ENCODE measurements around the gene BCL11B.

BCL11B gene

DNA sequence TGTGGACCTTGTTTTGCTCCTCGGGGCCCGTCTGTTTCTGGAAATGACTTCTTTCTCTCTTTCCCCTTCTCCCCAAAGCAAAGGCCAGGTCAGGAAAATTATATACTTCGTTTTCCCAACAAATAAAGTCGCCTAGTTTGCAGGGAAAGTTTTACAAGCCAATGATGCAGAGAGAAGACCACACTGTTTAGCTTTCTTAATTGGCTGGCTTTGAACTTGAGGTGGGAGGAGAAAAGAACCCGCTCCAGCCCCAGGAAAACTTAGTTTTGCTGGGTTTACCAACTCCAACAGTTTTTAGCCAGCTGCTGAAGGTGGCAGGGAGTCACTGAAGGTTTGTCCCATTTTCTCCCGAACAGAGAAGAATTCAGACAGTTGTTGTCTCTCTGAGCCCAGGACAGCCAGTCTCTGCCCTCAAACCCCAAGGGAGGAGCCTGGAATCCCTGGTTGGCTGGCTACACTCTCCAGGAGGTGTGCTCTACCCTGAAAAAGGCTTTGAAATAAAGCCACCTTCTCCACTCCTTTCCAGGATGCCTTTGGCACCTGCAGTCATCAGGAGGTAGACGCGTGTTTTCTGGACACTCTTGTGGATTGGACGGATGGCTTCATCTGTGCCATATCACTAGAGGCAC lies 24.8 kb downstream of the BCL11B start:
- TF ChIP-seq RAD21 (IDR thresholded peaks at IDR 0.05; ENCODE audit: low read depth) (no peak), TEAD4 (IDR thresholded peaks at IDR 0.05) (no peak), EGR1 (IDR thresholded peaks at IDR 0.05) (no peak), NFIC (IDR thresholded peaks at IDR 0.05) (no peak), YY1 (IDR thresholded peaks at IDR 0.05; ENCODE audit: low read depth) (no peak), FOXM1 (IDR thresholded peaks at IDR 0.05; ENCODE audit: borderline replicate concordance, low read depth) (no peak), EP300 (IDR thresholded peaks at IDR 0.05; ENCODE audit: borderline replicate concordance) (no peak), TCF12 (IDR thresholded peaks at IDR 0.05; ENCODE audit: low read depth) (no peak), TAF1 (IDR thresholded peaks at IDR 0.05; ENCODE audit: low read depth) (no peak), CREB1 (IDR thresholded peaks at IDR 0.05; ENCODE audit: low read depth) (no peak), CEBPB (IDR thresholded peaks at IDR 0.05) (no peak), ZBTB7A (IDR thresholded peaks at IDR 0.05; ENCODE audit: low read depth) (no peak)
- TF ChIP-seq, protein P1, sequence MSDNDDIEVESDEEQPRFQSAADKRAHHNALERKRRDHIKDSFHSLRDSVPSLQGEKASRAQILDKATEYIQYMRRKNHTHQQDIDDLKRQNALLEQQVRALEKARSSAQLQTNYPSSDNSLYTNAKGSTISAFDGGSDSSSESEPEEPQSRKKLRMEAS (IDR thresholded peaks at IDR 0.05) = no peak
- TF ChIP-seq, protein P2, sequence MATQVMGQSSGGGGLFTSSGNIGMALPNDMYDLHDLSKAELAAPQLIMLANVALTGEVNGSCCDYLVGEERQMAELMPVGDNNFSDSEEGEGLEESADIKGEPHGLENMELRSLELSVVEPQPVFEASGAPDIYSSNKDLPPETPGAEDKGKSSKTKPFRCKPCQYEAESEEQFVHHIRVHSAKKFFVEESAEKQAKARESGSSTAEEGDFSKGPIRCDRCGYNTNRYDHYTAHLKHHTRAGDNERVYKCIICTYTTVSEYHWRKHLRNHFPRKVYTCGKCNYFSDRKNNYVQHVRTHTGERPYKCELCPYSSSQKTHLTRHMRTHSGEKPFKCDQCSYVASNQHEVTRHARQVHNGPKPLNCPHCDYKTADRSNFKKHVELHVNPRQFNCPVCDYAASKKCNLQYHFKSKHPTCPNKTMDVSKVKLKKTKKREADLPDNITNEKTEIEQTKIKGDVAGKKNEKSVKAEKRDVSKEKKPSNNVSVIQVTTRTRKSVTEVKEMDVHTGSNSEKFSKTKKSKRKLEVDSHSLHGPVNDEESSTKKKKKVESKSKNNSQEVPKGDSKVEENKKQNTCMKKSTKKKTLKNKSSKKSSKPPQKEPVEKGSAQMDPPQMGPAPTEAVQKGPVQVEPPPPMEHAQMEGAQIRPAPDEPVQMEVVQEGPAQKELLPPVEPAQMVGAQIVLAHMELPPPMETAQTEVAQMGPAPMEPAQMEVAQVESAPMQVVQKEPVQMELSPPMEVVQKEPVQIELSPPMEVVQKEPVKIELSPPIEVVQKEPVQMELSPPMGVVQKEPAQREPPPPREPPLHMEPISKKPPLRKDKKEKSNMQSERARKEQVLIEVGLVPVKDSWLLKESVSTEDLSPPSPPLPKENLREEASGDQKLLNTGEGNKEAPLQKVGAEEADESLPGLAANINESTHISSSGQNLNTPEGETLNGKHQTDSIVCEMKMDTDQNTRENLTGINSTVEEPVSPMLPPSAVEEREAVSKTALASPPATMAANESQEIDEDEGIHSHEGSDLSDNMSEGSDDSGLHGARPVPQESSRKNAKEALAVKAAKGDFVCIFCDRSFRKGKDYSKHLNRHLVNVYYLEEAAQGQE (IDR thresholded peaks at IDR 0.05; ENCODE audit: low read depth) = no peak
- TF ChIP-seq, protein P3, sequence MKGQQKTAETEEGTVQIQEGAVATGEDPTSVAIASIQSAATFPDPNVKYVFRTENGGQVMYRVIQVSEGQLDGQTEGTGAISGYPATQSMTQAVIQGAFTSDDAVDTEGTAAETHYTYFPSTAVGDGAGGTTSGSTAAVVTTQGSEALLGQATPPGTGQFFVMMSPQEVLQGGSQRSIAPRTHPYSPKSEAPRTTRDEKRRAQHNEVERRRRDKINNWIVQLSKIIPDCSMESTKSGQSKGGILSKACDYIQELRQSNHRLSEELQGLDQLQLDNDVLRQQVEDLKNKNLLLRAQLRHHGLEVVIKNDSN (IDR thresholded peaks at IDR 0.05) = no peak

DNA sequence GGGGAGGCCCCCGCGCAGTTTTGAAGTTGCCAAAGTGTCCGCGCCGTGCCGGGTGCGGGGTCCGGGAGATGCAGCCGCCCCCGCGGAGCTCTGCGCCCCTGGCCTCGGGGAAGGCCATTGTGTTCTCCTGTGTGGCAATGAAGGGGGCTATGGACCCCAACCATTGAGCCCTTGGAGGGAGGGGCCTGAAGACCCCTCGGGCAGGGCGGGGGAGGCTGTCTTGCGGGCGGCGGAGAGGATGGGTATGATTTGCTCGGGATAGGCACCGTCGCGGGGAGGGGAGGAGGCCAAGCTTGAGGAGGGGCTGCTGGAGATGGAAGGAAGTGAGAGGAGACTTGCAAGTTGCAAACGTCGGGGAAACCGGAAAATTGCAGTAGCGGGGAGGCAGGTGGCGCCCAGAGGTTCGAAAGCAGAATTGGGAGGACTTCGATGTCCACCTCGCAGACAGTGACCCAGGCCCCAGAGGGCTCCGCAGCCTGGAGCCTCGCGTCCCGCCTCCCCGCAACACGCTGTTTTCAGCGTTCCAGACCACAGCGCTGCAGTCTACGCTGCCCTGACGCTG lies 25.4 kb downstream of the BCL11B start:
- TF ChIP-seq RAD21 (IDR thresholded peaks at IDR 0.05; ENCODE audit: low read depth) = no peak
- no peak for TF ChIP-seq TAF1 (IDR thresholded peaks at IDR 0.05; ENCODE audit: low read depth)
- TF ChIP-seq FOXM1 (IDR thresholded peaks at IDR 0.05; ENCODE audit: borderline replicate concordance, low read depth) = no peak
- no peak for TF ChIP-seq YY1 (IDR thresholded peaks at IDR 0.05; ENCODE audit: low read depth)
- TF ChIP-seq, protein P2 (IDR thresholded peaks at IDR 0.05; ENCODE audit: low read depth) = no peak

DNA sequence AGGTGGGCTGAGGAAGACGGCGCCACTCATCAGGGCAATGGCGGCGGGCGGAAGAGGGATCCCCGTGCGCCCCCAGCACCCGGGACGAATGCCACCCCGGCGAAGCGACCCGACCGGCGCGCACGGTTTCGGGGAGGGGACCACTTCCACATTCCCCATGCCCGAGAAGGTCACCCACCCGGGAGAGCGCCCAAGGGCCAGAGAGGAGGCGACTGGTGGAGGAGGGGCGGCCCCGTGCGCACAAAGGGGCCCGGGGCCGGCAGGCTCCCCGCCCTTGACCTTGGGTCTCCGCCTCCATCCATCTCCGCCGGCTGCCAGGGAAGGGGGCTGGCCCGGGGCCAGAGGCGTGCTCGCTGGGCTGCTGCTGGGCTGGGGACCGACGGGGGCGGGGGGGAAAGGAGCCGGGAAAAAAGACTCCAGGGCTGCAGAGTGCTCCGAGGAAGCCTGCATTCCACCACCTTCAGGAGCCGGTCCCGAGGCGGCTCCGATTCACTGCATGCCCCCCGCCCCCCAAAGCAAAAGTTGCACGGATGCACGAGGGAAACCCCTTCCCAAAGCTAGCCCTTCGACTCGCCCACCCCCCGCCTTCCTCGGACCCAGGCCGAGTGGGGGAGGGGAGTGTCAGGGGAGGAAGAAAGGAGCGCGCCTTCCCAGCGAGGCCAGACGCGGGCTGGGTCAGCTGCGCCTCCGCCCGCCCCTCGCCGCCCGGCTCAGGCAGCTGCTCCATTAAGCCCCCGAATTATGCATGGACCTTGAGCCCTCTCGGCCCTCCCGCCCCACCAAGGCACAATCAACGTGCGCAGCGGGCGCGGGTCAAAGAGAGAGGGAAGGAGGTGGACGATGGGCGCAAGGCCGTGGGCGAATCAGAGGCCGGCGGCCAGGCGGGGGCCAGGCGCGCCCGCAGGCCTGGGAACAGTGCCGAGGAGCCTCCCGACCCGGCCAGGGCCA lies 26.2 kb downstream of the BCL11B start:
- TF ChIP-seq CEBPB (IDR thresholded peaks at IDR 0.05) (no peak), RAD21 (IDR thresholded peaks at IDR 0.05; ENCODE audit: low read depth) (no peak), FOXM1 (IDR thresholded peaks at IDR 0.05; ENCODE audit: borderline replicate concordance, low read depth) (no peak), EP300 (IDR thresholded peaks at IDR 0.05; ENCODE audit: borderline replicate concordance) (no peak), TEAD4 (IDR thresholded peaks at IDR 0.05) (no peak), EGR1 (IDR thresholded peaks at IDR 0.05) (no peak), ZBTB7A (IDR thresholded peaks at IDR 0.05; ENCODE audit: low read depth) (no peak), NFIC (IDR thresholded peaks at IDR 0.05) (no peak), TAF1 (IDR thresholded peaks at IDR 0.05; ENCODE audit: low read depth) (no peak), YY1 (IDR thresholded peaks at IDR 0.05; ENCODE audit: low read depth) (no peak), TCF12 (IDR thresholded peaks at IDR 0.05; ENCODE audit: low read depth) (no peak), CREB1 (IDR thresholded peaks at IDR 0.05; ENCODE audit: low read depth) (no peak)
- TF ChIP-seq, protein P3 (IDR thresholded peaks at IDR 0.05) = no peak
- TF ChIP-seq, protein P1 (IDR thresholded peaks at IDR 0.05) = no peak
- TF ChIP-seq, protein P2 (IDR thresholded peaks at IDR 0.05; ENCODE audit: low read depth) = no peak

Measured in Ishikawa (cell line).